Measurements from ENCODE around the gene EPB42.
"Not testable (repeated sequence)": the region's sequence is repeated elsewhere in the genome, so short reads cannot be mapped to it uniquely, and the experiment has no call there.

EPB42 gene

GRCh38 chr15:43169888-43170287, 50.9 kb downstream of the EPB42 start:
- no peak for TF ChIP-seq TAF1 (IDR thresholded peaks at IDR 0.05; ENCODE audit: borderline replicate concordance, low read depth, low read length)
- TF ChIP-seq POLR2A (IDR thresholded peaks at IDR 0.05; ENCODE audit: low read depth, low read length), result no peak
- no peak for TF ChIP-seq POLR2AphosphoS5 (IDR thresholded peaks at IDR 0.05; ENCODE audit: low read depth, low read length)
- FAIRE-seq, result no peak
- DNase-seq (ENCODE audit: insufficient read length), result no peak

GRCh38 chr15:43168192-43169107, 52.4 kb downstream of the EPB42 start:
- no peak for DNase-seq (ENCODE audit: insufficient read length)
- no peak for FAIRE-seq
- TF ChIP-seq POLR2AphosphoS5 (IDR thresholded peaks at IDR 0.05; ENCODE audit: low read depth, low read length), result no peak
- TF ChIP-seq TAF1 (IDR thresholded peaks at IDR 0.05; ENCODE audit: borderline replicate concordance, low read depth, low read length), result no peak
- TF ChIP-seq POLR2A (IDR thresholded peaks at IDR 0.05; ENCODE audit: low read depth, low read length), result no peak

GRCh38 chr15:43167261-43167660, 53.6 kb downstream of the EPB42 start:
- DNase-seq (ENCODE audit: insufficient read length); FAIRE-seq: not testable (repeated sequence)

GRCh38 chr15:43165801-43166325, 55.0 kb downstream of the EPB42 start:
- TF ChIP-seq POLR2AphosphoS5 (IDR thresholded peaks at IDR 0.05; ENCODE audit: low read depth, low read length) (no peak), POLR2A (IDR thresholded peaks at IDR 0.05; ENCODE audit: low read depth, low read length) (no peak), TAF1 (IDR thresholded peaks at IDR 0.05; ENCODE audit: borderline replicate concordance, low read depth, low read length) (no peak)
- no peak for FAIRE-seq
- DNase-seq (ENCODE audit: insufficient read length), result no peak

GRCh38 chr15:43153269-43153668, 67.5 kb downstream of the EPB42 start:
- peak; percentile 17 for FAIRE-seq

GRCh38 chr15:43151688-43152087, 69.1 kb downstream of the EPB42 start:
- TF ChIP-seq POLR2AphosphoS5 (IDR thresholded peaks at IDR 0.05; ENCODE audit: low read depth, low read length), result no peak
- TF ChIP-seq POLR2A (IDR thresholded peaks at IDR 0.05; ENCODE audit: low read depth, low read length), result no peak
- no peak for TF ChIP-seq TAF1 (IDR thresholded peaks at IDR 0.05; ENCODE audit: borderline replicate concordance, low read depth, low read length)
- FAIRE-seq (no peak), DNase-seq (ENCODE audit: insufficient read length) (no peak)

More at GRCh38 chr15:43153269-43153668, 67.5 kb downstream of the EPB42 start:
- TF ChIP-seq TAF1 (IDR thresholded peaks at IDR 0.05; ENCODE audit: borderline replicate concordance, low read depth, low read length) (no peak), POLR2AphosphoS5 (IDR thresholded peaks at IDR 0.05; ENCODE audit: low read depth, low read length) (no peak), POLR2A (IDR thresholded peaks at IDR 0.05; ENCODE audit: low read depth, low read length) (no peak)
- no peak for DNase-seq (ENCODE audit: insufficient read length)

GRCh38 chr15:43150191-43150929, 70.5 kb downstream of the EPB42 start:
- FAIRE-seq, result no peak
- TF ChIP-seq TAF1 (IDR thresholded peaks at IDR 0.05; ENCODE audit: borderline replicate concordance, low read depth, low read length) (no peak), POLR2AphosphoS5 (IDR thresholded peaks at IDR 0.05; ENCODE audit: low read depth, low read length) (no peak), POLR2A (IDR thresholded peaks at IDR 0.05; ENCODE audit: low read depth, low read length) (no peak)

More at GRCh38 chr15:43150191-43150929, 70.5 kb downstream of the EPB42 start:
- DNase-seq (ENCODE audit: insufficient read length), result no peak

Measured in GM12892 (cell line).